Ovary (tissue), 3 donors: ENCODE measurements around the gene ATG5.

Experiments
- POLR2A ChIP-seq: fragments of 450-650 bp; IDR thresholded peaks from one replicate; pipeline ENCODE4 v1.6.1; 2017; ENCODE audit warnings: antibody characterized with exemption, mild to moderate bottlenecking, moderate library complexity
- TF ChIP-seq, protein P1 (sequence below), 3 donors: fragments of 450-650 bp in 2 of 3; fragments of 200-600 bp in 1 of 3; IDR thresholded peaks; one replicate each; pipeline versions ENCODE4 v1.5.1 to v1.8.0; 2016 to 2022; ENCODE audit warnings: antibody characterized with exemption in 3 of 3, mild to moderate bottlenecking in 1 of 3
- donor health status: DM: no; HTN: no; CAD: no.

DNA sequence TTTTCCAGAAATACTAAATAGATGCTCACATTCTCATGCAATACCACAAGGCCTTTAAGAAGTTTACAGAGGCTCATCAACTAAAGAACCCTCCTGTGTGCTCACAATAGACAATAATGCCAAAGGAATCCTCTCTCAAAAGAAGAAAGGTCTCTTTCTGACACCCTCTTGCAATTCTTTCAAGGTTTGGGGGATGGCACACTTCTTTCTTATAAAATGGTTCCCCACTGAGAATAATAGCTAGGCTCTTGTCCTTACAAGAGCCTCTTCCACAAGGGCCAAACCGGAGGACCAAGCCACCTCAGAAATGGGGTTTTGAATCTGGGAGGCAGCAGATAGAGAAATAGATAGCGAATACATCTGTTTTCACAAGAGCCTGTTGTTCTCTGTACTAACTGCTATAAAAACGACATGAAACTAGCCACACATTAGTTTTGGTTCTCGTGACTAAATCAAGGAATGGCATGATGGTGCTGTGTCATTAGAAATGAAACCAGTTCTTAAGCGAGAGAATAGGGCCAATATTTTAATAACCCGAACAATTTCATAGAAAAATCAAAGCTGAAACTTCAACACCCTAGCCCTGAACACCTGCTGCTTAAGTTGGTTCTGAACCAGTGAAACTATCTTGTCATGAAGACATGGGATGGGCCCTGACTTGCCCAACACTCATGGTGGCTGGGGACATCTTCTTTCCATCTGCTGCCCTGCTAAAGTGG lies 158.3 kb downstream of the ATG5 start:
- TF ChIP-seq, protein P1, sequence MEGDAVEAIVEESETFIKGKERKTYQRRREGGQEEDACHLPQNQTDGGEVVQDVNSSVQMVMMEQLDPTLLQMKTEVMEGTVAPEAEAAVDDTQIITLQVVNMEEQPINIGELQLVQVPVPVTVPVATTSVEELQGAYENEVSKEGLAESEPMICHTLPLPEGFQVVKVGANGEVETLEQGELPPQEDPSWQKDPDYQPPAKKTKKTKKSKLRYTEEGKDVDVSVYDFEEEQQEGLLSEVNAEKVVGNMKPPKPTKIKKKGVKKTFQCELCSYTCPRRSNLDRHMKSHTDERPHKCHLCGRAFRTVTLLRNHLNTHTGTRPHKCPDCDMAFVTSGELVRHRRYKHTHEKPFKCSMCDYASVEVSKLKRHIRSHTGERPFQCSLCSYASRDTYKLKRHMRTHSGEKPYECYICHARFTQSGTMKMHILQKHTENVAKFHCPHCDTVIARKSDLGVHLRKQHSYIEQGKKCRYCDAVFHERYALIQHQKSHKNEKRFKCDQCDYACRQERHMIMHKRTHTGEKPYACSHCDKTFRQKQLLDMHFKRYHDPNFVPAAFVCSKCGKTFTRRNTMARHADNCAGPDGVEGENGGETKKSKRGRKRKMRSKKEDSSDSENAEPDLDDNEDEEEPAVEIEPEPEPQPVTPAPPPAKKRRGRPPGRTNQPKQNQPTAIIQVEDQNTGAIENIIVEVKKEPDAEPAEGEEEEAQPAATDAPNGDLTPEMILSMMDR (IDR thresholded peaks at IDR 0.05): no peak
- no peak for TF ChIP-seq POLR2A
